HG03469 (cell line): ENCODE measurements around the gene EYA2.

Source experiments
- ATAC-seq: cut with Tn5 transposase; IDR thresholded peaks from one replicate; pipeline ENCODE4 v1.9.1; 2021; ENCODE audit warnings: mild to moderate bottlenecking, moderate library complexity, moderate number of reproducible peaks; ENCODE audit not compliant: unreplicated experiment

The EYA2 gene

GRCh38 chr20:46998477-46999240 is 104.0 kb downstream of the EYA2 start:
- ATAC-seq = no peak

- ATAC-seq = no peak
Measured at GRCh38 chr20:46999801-47000465, 105.3 kb downstream of the EYA2 start.

GRCh38 chr20:47003223-47003622 is 108.6 kb downstream of the EYA2 start:
- no peak for ATAC-seq

GRCh38 chr20:47004179-47004578 is 109.5 kb downstream of the EYA2 start:
- ATAC-seq = no peak

- ATAC-seq = no peak
Measured at GRCh38 chr20:47007826-47008655, 113.4 kb downstream of the EYA2 start.

- ATAC-seq = no peak
Measured at GRCh38 chr20:47008842-47009518, 114.3 kb downstream of the EYA2 start.

GRCh38 chr20:47009784-47010183 is 115.1 kb downstream of the EYA2 start:
- no peak for ATAC-seq

- ATAC-seq = no peak
Measured at GRCh38 chr20:47011984-47012383, 117.3 kb downstream of the EYA2 start.

GRCh38 chr20:47013606-47014005 is 119.0 kb downstream of the EYA2 start:
- no peak for ATAC-seq

- no peak for ATAC-seq
Measured at GRCh38 chr20:47016068-47016664, 121.5 kb downstream of the EYA2 start.

GRCh38 chr20:47018381-47018780 is 123.7 kb downstream of the EYA2 start:
- ATAC-seq = no peak

GRCh38 chr20:47019121-47019824 is 124.6 kb downstream of the EYA2 start:
- ATAC-seq = no peak

- ATAC-seq = no peak
Measured at GRCh38 chr20:47020231-47020630, 125.6 kb downstream of the EYA2 start.

GRCh38 chr20:47021850-47022249 is 127.2 kb downstream of the EYA2 start:
- no peak for ATAC-seq

GRCh38 chr20:47024461-47024937 is 129.9 kb downstream of the EYA2 start:
- ATAC-seq = no peak

GRCh38 chr20:47027042-47027441 is 132.4 kb downstream of the EYA2 start:
- ATAC-seq = no peak

- ATAC-seq = no peak
Measured at GRCh38 chr20:47027456-47027855, 132.8 kb downstream of the EYA2 start.

- ATAC-seq = no peak
Measured at GRCh38 chr20:47028487-47028886, 133.8 kb downstream of the EYA2 start.

- ATAC-seq = no peak
Measured at GRCh38 chr20:47029845-47030244, 135.2 kb downstream of the EYA2 start.

- no peak for ATAC-seq
Measured at GRCh38 chr20:47030271-47030810, 135.7 kb downstream of the EYA2 start.
